8988T (cell line): Measurements from ENCODE around the gene PRR15.

Experiments
- DNase-seq: peaks from one replicate; pipeline ENCODE4 v3.0.0; 2011

PRR15 gene

GRCh38 chr7:29572558-29572957 lies 8.9 kb downstream of the PRR15 start:
- DNase-seq = no peak

GRCh38 chr7:29573567-29573966 lies 9.9 kb downstream of the PRR15 start:
- DNase-seq = no peak

DNA sequence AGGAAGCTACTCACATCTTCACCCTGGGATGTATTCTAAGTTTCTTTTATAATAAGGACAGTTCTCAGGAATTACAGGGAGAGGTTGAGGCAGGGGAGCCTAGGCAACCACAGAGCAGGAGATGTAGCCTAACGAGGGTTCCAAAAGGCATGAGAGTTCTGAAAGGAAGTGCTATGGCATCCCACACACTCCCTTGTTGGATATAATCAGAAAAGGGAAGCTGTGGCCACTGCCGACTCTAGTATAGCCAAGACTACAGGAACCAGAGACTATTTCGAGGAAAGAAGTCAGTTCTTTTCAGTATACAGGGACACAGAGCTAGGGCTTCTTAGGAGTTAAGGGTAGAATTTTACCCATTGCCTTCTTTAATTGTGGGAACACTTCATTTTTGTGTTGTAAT lies 11.0 kb downstream of the PRR15 start:
- no peak for DNase-seq

DNA sequence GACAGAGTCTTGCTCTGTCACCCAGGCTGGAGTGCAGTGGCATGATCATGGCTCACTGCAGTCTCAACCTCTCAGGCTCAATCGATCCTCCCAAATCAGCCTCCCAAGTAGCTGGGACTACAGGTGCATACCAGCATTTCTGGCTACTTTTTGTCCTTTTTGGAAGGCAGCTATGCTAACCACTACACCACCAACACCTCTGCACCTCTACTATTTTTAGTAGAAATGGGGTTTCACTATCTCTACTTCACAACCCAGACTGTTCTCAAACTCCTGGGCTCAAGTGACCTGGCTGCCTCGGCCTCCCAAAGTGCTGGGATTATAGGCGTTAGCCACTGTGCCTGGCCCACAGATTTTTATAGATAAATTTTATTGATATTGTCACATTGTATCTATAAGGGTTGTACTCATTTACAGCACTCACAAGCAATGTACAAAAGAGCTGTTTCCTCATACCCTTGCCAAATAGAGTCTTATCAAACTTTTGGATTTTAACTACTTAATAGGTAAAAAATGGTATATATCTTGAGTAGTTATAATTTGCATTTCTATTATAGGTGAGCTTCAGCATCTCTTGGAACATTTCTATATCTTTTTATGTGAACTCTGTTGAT lies 23.7 kb downstream of the PRR15 start:
- DNase-seq = no peak

- no peak for DNase-seq
These were observed 24.6 kb downstream of the PRR15 start for GRCh38 chr7:29588212-29588611.

GRCh38 chr7:29588900-29589696 lies 25.5 kb downstream of the PRR15 start:
- no peak for DNase-seq

DNA sequence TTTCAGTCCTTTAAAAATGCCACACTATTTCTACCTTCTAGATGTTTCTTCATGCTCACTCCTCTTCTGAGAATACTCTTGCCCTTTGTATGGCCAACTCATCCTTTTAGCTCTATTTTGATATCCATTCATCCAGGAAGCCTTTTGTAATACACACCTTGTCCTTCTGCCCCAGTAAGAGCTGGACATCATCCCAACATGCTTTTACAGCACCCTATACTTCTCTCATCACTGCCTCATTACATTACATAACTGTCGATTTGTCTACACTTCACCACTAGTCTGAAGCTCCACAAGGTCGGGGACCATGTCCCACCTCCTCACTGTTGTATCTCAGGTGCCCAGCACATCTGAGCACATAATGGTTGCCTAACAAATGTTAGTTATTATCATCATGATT lies 29.2 kb downstream of the PRR15 start:
- no peak for DNase-seq

DNA sequence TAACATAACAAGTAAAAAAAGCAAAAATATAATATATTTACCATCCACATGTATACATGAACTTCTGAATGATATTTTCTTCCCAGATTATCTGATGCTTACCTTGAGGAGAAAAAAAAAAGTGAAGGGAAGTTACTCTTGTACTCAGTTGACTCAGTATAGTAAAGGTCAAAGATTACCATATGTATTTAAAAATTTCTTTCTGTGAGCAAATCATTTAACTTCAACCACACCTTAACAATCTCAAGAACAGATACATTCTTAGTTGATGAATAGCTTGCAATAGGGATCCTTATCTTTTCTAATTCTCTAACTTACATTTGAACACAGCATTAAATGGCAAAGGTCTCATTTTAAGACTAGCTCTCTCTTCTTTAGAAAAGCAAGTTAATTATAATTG lies 29.8 kb downstream of the PRR15 start:
- no peak for DNase-seq

DNA sequence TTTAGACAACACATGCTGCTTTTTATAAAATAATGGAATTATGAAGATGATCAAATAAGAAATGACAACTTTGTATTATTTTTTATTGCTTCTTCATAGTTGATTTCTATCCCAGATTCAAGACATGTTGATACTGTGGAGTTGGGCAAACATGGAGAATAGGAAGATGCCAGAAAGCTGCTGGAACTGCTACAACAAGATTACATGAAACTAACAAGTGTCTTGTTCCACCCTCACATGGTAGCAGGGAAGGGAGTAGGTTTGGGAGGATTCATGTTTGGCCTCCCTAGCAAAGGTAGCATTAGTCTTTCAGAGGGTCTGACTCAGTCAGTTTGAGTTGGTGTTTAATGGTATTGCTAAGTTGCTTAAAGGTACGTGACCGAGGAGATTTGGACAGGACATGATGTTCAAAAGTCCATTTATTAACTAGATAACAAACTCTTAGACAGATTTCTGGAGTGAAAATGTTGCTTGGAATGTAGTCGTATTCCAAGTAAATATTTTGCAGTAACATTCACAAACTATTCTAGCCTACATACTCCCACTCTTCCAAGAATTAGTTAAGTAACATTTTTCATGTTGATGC lies 33.1 kb downstream of the PRR15 start:
- no peak for DNase-seq

DNA sequence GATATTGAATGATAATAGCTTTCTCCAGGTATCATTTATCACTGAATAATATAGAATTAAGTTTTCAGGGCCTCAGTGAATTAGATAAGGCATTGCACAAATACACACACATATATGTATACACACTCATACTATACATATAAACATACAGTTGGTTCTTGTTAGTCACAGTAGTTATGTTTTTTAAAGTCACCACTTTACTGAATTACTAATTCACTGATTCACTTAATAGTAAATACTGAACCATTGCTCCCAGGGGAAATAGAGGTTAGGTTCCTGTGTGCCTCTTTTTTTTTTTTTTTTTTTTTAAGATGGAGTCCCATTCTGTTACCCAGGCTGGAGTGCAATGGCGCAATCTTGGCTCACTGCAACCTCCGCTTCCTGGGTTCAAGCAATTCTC lies 33.6 kb downstream of the PRR15 start:
- DNase-seq = no peak

GRCh38 chr7:29598137-29598536 lies 34.5 kb downstream of the PRR15 start:
- no peak for DNase-seq

GRCh38 chr7:29598613-29599012 lies 35.0 kb downstream of the PRR15 start:
- no peak for DNase-seq

- no peak for DNase-seq
These were observed 35.4 kb downstream of the PRR15 start for GRCh38 chr7:29599026-29599425.

- DNase-seq = no peak
These were observed 37.0 kb downstream of the PRR15 start for GRCh38 chr7:29600661-29601060.

DNA sequence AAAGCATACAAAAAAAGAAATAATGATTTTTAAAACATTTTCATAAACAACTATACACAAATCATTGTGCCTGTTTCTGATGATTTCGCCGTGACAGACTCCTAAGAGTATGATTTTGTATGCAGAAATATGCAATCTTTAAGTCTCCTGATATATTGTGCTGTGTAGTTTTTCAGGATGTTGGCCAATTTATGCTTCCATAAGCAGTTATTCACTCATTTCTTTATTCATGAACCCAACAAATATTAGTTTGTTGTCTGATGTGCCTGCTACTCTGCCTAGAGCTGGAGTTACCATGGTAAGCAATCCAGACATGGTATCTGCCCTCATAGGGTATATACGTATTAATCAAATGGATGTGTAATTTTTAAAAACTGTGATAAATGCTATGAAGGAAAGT lies 40.4 kb downstream of the PRR15 start:
- DNase-seq = no peak

GRCh38 chr7:29604702-29605101 lies 41.1 kb downstream of the PRR15 start:
- no peak for DNase-seq

DNA sequence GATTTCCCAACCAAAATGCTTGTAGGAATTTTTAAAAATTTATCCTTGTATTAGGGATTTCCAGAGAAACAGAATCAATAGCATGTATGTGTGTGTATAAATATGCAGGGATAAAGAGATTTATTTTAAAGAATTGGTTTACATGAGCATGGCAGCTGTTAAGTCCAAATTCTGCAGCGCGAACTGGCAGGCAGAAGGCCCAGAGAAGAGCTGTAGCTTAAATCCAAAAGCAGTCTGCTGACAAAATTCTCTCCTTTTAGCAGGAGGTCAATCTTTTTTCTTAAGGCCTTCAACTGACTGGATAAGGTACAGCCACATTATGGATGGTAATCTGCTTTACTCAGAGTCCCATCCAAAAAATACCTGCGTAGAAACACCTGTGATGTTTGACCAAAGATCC lies 42.0 kb downstream of the PRR15 start:
- no peak for DNase-seq

- no peak for DNase-seq
These were observed 42.7 kb downstream of the PRR15 start for GRCh38 chr7:29606287-29606721.

DNA sequence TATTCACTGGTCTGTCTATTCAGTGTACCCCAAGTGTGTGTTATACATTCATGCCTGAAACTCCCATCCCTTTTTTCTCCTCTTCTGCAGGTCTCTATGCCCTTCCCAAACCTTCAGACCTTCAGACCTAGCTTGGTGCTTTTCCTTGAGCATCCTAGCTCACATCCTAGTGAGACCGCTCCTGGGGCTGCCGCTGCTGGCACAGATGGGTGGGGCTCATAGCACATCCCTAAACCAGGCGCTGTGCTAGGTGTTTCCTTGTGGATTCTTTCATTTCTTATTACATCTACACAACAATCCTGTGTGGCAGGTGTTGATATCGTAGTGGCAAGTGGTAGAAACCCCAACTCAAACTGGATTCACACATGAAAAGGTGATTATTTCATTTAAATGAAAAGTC lies 43.2 kb downstream of the PRR15 start:
- no peak for DNase-seq

DNA sequence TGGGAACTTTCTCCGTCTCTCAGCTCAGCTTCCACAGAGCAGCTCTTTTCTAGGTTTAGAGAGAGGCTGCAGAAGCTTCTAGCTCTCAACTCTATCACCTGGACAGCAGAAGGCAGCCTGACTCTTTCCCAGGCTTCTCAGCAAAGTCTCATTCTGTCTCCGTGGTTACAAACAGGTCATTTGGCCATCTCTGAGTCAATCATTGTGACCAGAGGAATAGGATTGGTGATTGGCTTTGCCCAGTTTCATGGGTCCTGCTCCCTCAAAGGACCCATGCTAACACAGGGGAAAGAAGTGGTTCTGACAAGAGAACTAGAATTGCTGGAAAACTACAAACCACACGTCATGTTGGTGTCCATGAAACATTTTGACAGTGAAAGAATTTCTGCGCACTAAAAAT lies 43.6 kb downstream of the PRR15 start:
- no peak for DNase-seq

DNA sequence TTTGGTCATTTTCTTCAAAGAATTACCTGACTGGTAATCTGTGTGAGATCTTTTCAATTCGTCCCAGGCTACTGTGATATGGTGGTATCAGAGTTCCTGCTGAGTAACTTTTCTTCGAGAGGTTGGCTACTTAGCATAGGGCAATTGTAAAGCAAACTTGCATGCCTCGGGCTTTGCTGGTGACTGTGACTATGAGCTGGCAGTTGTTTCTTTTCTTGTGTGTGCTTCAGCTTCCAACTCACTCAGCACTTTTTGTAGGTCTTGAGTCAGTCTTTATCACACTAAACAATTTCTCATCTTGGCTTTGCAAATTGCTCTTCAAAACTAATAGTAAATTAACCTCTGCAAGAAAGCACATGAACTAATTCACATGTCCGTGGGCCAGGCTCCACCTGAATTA lies 44.3 kb downstream of the PRR15 start:
- no peak for DNase-seq

GRCh38 chr7:29609162-29610037 lies 45.8 kb downstream of the PRR15 start:
- peak; percentile 24 for DNase-seq

GRCh38 chr7:29610086-29610485 lies 46.5 kb downstream of the PRR15 start:
- DNase-seq = no peak
